GM18498 (cell line): ENCODE measurements around the gene PSMB7.
"Not testable (repeated sequence)": the region's sequence is repeated elsewhere in the genome, so short reads cannot be mapped to it uniquely, and the experiment has no call there.

Source experiments
- ATAC-seq: cut with Tn5 transposase; IDR thresholded peaks from one replicate; pipeline ENCODE4 v1.9.1; 2021; ENCODE audit warnings: mild to moderate bottlenecking, moderate library complexity; ENCODE audit not compliant: unreplicated experiment

The PSMB7 gene

DNA sequence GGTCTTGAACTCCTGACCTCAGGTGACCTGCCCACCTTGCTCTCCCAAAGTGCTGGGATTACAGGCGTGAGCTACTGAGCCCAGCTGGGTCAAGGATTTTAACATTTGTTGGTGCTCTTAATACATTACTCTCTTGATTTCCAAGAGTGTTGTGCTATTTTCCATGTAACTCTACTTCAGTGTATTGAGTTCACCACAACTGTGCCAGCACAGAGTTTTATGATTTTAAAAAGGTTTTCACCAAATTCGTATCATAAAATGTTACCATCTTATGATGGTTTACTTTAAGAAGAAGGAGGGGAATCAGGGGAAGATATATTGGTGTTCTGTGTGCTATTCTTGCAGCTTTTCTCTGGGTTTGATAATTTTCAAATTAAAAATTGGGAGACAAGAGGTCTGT, 28.4 kb upstream of the PSMB7 start:
- no peak for ATAC-seq

DNA sequence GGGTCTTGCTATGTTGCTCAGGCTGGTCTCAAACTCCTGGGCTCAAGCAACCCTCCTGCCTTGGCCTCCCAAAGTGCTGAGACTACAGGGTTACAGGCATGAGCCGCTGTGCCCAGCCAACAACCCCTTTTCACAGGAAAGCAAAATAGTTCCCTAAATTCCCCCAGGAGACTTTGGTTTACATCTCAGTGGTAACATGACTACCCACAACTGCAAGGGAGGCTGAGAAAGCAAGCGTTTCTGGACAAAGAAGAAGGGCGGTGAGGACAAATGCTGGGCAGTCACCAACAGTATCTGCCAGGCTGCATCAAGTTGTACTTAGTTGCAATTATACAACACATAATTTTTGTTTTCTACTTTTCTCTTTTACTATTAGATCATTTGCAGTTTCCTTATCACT, 27.6 kb upstream of the PSMB7 start:
- no peak for ATAC-seq

DNA sequence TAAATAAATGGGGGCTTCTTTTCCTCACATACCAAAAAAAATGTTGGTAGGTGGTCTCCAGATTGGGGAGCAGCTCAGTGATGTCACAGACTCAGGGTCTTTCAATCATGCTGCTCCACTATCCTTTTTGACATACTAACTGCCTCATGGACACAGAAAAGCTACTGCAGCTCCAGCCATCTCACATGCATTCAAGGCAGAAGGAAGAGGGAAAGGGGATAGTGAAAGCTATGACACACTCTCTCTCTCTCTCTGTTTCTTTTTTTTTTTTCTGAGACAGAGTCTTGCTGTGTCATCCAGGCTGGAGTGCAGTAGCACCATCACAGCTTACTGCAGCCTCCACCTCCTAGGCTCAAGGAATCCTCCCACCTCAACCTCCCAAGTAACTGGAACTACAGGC, 27.1 kb upstream of the PSMB7 start:
- ATAC-seq = no peak

DNA sequence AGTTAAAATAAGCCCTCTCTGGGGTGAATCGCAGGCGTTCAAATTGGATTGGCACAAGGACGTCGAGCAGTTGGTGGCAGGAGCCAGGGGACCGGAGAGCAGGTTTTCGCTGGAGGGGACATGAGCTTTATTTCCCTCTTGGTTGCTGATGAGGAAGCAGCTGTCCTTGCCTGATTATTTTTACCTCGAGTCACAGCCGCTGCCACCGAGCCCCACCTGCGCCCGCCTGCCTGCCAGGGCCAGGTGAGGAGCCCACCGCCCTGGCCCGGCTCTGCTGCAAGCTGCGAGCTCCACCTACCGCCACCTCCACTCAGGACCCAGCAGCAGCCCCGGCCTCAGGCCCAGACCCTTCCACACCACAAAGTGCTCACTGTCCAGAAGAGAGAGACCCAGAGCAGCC, 26.0 kb upstream of the PSMB7 start:
- no peak for ATAC-seq

DNA sequence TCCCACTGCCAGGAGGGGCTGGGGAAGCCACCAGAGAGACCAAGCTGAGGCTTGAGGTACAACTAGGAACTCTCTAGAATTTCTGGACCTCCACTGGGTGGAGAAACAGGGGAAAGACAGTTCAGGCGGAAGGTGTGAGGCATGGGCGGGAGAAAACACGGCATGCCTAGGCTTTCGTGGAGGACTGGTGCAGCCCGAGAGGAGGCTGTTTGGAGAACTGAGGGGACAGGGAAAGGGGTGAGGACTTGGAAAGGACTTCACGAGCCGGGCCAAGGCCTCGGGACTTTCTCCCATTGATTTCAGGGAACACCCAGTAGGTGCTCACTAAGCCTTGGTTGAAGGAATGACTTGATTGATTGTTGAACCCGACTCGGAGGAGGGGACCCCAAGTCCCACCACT, 25.5 kb upstream of the PSMB7 start:
- ATAC-seq = no peak

DNA sequence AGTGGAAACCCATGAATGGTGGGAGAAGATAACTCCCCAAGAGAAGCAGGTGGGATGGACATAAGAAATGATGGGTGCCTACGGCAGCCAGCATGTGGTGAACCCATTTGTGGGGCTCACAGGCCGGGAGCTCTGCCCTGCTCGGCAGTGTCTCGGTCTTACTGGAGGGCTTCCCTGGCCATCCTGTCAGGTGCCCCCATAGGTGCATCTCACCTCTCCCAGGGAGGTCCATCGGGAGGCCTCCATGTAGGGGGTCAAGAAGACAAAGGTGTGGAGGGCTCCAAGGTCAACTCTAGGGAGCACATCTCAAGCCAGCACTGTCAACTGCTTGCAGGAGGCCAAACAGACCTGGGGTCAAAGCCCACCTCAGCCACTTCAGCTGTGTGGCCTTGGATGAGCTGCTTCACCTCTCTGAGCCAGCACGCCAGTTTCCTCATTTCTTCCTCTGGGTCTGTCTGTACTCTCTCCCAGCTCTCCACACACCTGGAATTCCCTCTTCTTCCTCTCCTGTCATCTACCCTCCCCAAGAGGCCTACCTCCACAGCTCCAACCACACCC, 24.5 kb upstream of the PSMB7 start:
- no peak for ATAC-seq

DNA sequence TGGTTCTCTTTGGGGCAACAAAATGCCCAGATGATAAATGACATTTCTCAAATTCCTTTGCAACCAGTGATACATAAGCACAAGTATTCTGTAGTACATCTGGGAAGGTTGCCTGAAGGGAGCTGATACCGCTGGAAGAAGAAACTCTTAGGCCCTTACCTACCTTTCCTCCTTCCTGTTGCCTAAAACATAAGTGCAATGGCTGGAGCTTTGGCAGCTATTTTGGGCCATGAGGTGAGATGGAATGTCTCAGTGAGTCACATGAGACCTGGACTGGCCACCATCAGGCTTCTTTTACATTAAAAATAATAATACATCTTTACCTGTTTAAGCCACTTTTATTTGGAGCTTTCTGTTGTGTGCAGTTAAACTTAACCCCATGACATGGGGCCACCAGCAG, 23.8 kb upstream of the PSMB7 start:
- no peak for ATAC-seq

DNA sequence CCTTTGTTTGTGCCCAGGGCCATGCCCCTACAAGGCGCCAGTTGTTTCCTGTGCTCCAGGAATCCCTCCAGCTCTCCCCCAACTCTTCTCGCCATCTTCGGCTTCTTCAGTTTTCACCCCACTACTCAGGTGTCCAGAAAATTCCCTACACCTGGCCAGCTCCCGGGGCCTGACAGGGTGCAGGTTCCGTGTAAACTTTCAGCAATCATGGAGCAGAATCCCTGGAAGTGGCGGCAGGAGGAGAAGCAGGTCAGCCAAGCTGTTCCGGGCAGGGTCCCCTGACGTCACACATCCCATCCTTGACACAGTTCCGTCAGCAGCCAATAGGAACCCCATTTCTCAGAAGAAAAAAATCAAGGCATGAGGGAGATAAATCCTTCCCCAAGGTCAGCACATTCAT, 22.8 kb upstream of the PSMB7 start:
- no peak for ATAC-seq

DNA sequence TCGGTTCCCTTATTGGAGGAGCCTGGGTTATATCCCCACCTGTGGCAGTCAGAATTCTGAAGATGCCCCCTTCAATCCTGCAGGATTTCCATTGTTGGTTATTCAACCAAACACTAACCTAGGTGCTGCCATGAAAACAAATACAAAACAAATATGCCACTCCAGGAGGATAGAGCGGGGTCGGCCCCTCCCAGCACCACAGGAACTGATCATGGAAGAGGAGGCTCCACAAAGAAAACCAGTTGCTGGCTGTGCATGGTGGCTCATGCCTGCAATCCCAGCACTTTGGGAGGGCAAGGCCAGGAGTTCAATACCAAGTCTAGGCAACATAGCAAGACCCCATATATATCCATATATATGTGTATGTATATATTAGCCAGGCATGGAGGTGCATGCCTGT, 21.8 kb upstream of the PSMB7 start:
- no peak for ATAC-seq

DNA sequence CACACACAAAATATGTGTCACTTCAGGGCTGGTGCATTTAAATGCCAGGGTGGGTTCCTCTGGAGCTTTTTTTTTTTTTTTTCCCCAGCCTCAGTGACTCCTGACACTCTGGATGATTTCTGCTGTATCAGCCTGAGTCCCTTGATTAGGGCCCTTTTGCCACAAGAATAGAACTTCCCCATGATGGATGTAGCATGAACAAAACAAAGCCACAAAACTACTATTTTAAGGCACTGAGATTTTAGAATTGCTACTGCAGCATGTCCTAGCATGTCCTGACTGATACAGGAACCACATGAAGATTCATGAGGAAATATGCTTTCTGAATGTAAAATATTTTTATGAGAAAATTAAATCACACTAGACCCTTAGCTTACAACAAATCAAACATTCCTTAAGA, 21.1 kb upstream of the PSMB7 start:
- ATAC-seq = no peak

DNA sequence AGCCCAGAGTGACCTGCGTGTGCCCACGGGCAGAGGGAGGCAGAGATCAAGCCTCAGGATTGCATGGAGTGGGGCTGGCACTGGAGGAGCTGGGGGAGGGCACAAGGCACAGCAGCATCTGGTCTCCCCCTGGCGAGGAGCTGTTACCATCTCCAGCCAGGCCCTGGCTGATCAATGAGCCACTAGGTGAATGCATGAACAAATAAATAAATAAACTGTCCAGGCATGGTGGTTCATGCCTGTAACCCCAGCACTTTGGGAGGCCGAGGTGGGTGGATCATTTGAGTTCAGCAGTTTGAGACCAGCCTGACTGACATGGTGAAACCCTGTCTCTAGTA, 14.3 kb upstream of the PSMB7 start:
- ATAC-seq = no peak

DNA sequence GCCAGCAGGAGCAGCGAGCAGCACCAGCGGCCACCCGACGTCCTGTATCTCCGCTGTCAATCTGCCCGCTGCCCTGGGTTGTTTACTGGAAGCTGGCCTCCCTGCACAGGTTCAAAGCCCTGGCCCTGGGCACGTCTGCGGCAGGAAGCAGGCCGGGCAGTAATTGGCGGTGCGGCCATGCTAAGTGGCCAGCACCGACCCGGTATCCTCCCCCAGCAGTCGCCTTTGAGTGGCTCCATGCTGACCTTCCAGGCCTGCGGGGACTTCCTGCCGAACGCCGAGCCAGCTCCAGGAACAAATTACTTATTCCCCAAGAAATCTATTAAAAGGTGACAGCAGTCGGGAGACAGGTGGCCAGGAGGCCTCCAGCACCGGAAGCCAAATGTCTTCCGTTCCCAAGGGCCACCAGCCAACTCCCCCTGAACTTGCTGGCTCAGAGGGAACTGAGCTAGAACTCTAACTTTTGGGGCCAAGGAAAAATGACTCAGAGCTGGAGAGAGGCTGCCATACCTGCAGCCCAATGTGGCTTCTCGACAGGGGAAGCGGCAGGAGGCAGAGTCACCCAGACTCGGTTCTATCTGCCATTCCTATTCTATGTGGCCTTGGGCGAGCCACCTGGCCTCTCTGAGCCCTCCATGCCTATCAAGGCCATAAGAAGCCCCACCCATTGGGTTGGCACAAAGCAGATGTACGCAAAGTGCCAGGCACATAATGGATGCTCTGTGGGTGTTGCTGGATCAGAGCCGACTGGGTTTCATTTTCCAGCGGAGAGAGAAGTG, 13.7 kb upstream of the PSMB7 start:
- ATAC-seq = no peak

DNA sequence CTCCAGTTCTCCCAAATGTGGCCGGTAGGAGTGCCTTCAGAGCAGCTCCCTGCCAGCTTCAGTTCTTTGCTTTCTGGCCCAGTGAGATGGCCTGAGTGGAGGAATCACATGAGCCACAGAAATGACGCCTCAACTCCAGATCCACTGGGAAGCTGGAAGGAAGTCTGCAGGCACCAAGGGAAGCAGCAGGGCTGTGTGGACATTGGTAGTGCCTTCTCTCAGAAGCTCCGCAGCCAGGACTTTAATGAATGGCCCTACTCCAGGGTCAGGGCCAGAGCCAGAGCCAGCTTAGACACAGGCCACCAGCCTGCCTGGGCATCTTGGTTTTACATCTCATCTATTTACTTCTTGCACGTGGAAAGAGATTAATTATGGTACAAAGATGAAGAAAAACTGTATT, 12.0 kb upstream of the PSMB7 start:
- ATAC-seq = no peak

DNA sequence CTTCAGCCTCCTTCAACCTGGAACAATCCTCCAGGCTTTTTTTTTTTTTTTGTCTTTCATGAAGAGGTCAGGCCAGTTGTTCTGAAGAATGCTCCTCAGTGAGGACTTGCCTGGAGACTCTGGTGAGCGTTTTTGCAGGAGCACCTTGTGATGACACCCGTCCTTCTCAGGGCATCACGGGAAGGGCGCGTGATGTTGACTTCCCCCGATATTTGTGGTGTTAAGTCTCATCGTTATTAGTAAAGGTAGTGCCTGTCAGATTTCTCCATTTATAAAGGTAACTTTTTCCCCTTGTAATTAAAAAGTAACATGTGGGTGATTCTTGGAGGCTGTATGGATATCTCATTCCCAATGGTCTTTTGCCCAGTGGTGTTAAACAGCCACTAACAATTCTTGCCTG, 11.1 kb upstream of the PSMB7 start:
- ATAC-seq = no peak

DNA sequence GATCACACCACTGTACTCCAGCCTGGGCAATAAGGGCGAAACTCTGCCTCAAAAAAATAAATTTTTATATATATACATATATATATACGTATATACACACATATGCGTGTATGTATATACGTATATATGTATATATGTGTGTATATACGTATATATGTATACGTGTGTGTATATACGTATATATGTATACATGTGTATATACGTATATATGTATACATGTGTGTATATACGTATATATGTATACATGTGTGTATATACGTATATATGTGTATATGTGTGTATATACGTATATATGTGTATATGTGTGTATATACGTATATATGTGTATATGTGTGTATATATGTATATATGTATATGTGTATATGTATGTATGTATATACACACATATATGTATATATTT, 10.5 kb upstream of the PSMB7 start:
- not testable (repeated sequence) for ATAC-seq

DNA sequence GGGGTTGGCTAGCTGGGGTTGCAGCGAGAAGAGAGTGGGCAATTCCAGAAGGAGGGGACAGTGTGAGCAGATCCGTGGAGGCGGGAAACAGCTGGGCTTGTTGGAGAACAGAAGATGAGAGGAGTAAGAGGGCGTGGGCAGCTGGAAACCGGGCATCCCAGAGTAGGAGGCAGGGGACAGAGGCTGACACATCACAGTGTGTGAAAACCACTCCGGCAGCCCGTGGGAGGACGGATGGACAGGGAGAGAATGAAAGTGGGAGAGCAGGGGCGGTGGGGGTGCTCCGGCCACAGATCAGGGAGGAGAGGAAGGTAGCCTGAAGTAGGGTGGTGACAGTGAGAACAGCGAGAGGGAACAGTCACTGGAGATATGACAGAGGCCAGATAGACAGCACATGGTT, 8.3 kb upstream of the PSMB7 start:
- ATAC-seq = no peak

DNA sequence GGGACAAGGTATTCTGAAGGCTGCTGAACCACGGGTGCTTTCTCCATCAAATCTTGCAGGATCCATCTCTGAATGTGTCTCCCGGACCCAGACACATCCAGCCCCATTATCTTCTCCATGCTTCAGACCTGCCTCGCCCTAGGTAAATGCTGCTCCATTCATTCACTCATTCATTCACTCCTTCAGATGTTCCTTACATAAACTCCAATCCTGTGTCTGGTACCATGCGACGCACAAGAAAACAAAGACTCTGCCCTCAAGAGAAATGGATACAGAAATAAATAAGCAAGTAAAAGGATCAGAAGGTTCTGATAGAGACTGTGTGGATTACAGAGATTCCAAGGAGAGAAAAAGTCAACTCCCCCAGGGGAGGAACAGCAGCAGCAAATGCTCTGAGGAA, 7.9 kb upstream of the PSMB7 start:
- no peak for ATAC-seq

DNA sequence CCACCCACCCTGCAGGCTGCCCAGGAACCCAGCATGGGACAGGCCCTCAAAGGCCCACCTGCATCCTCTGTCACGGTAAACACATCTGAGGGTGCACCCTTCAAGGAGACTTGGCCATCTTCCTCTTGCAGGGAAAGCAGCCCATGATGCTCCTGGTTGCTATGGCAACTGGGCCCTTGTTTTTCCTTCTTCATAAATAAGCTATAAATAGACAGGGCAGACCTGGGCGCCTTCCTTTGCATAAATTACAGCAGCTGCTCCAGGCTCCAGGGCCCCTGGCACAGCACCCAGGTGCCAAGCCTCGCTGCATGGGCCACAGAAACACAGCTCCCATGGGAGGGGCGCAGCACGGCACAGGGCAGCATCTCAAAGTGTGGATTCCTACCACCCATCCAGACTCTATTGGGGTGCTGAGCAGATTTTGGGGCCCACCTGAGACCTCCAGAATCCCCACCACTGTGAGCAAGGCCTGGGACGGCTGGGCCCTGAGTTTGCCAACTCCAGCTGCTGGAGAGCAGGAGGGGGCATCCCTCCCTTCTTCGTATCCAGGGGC, 5.8 kb upstream of the PSMB7 start:
- no peak for ATAC-seq

DNA sequence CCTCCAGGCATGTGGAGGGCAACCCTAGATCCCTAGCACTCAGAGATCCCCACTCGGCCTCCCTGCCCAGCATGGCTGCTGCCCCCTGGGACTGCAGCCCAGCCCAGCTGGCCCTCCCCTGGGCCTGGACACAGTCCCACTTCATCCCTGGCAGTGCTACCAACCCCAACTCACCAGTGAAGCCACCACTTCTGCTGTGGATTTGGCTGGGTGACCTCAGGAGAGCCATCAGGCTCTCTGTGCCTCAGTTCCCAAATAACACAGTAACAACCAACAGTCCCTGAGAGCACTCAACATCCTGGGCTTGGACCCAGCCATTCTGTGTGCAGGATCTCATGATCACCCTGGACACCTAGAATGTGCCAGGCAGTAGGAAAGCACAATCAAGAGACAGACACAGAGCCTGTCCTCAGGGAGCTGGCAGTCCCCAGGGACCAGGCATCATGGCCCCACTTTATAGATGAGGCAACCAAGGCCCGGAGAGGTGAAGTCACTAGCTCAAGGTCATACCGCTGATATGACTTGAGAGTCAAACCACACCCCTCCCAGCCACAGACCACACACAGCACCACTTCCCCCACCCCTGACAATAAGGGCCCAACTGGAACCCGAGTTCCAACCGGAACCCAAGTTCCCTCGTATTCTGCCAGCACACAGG, 4.7 kb upstream of the PSMB7 start:
- ATAC-seq = no peak

DNA sequence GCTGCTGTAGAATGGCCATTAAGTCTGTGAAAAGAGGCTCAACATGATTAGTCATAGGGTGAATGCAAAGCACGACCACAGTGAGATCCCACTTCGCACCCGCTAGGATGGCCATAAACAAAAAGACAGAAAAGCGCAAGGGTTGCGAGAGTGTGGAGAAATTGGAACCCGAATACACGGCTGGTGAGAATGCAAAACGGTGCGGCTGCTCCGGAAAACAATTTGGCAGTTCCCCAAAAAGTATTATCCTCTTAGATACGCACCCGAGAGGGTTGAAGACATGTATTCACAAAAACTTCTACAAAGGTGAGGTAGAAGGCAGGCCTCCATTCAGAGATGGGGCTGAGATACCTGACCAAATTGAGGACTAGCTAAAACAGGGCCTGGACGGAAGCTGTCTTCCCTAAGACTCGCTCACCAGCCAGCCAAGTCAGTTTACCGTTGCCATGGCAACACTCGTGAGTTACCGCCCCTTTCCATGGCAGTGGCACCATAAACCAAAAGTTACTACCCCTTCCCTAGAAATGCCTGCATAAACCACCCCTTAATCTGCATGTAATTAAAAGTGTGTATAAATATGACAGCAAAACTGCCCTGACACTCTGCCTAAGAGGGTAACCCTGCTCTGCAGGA, 726 bp upstream of the PSMB7 start:
- no peak for ATAC-seq

DNA sequence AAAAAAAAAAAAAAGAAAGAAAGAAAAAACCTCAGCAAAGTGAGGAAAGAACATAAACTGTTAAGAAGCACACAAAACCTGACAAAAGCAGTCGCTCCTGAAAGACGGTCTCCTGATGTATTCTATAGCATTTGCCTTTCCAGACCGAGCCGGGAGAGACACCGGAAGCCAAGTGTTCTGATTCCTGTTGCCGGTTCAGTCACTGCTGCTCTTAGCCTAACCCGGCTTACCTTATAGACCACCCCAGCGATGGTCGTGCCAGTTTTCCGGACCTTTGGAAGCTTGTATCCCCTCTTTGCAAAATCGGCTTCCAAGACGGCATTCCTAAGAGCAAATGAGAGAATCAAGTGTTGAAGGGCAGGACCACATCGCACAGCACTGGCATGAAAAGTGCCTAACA, 630 bp downstream of the PSMB7 start:
- ATAC-seq = no peak

DNA sequence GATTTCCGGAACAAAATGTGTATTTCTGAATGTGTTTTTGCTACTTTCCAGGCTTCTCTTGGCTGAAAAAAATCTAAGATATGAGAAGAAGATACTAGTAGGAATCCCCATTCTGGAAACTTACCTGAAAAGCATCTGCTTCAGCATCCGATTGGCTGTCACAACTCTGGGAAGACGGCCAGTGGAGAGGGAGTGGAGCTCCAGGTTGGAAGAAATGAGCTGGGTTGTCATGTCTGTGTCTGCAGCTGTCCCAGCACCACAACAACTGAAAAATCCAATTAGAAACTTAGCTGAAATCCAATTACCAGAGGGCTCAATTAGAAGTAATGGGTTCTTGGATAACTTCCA, 3.0 kb downstream of the PSMB7 start:
- no peak for ATAC-seq
